Choroid plexus epithelial cell (primary cell): ENCODE results near the gene PHKB.

Experiments used
- DNase-seq: peaks from one replicate; pipeline ENCODE4 v3.0.0-alpha.2; 2010; ENCODE audit warnings: low read depth
- H3K4me3 ChIP-seq: 2 replicates; pipeline ENCODE4 v1.5.1; 2011; ENCODE audit warnings: low read depth, mild to moderate bottlenecking, control low read depth, low read length, moderate library complexity
- TF ChIP-seq, protein P1 (sequence below): conservative IDR thresholded peaks from 2 replicates; pipeline ENCODE4 v1.5.1; 2011; ENCODE audit warnings: low read depth, mild to moderate bottlenecking, control low read depth, inconsistent platforms, low read length, moderate library complexity

Gene PHKB

DNA sequence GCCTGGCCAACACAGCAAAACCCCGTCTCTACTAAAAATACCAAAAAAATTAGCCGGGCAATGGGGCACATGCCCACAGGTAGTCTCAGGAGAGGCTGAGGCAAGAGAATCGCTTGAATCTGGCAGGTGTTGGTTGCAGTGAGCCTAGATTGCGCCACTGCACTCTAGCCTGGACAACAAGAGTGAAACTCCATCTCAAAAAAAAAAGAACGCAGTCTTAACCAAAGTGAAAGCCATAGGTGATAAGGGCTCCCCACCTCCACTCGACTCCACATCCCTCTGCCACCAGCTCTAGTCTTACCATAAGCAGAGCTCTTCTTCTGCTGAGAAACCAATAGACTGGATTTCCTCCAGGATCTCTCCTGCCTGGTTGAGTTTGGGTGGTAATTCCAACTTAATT lies 266.0 kb downstream of the PHKB start:
- no peak for DNase-seq
- no peak overlapping the region for H3K4me3 ChIP-seq
- TF ChIP-seq, protein P1, sequence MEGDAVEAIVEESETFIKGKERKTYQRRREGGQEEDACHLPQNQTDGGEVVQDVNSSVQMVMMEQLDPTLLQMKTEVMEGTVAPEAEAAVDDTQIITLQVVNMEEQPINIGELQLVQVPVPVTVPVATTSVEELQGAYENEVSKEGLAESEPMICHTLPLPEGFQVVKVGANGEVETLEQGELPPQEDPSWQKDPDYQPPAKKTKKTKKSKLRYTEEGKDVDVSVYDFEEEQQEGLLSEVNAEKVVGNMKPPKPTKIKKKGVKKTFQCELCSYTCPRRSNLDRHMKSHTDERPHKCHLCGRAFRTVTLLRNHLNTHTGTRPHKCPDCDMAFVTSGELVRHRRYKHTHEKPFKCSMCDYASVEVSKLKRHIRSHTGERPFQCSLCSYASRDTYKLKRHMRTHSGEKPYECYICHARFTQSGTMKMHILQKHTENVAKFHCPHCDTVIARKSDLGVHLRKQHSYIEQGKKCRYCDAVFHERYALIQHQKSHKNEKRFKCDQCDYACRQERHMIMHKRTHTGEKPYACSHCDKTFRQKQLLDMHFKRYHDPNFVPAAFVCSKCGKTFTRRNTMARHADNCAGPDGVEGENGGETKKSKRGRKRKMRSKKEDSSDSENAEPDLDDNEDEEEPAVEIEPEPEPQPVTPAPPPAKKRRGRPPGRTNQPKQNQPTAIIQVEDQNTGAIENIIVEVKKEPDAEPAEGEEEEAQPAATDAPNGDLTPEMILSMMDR, result no peak

DNA sequence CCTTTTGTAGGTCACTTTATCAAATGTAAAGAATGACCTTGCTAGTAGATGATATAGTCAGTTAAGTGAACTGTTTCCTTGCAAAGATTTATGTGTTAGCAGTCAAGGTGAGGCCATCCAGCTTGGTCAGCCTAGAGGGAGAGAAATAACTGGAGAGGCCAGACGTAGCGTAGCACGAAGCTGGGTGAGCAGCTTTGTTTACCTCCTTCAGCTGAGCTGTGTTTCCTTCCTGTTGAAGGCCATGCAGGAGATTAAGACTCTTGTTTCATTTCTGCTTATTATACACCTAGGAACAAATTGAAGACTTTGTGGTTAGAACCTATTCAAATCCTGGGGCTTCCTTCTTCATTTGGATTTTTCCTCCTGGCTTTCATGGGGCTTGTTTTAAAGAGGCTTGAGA lies 267.1 kb downstream of the PHKB start:
- TF ChIP-seq, protein P1, result no peak
- DNase-seq, result no peak
- H3K4me3 ChIP-seq, result no peak overlapping the region

DNA sequence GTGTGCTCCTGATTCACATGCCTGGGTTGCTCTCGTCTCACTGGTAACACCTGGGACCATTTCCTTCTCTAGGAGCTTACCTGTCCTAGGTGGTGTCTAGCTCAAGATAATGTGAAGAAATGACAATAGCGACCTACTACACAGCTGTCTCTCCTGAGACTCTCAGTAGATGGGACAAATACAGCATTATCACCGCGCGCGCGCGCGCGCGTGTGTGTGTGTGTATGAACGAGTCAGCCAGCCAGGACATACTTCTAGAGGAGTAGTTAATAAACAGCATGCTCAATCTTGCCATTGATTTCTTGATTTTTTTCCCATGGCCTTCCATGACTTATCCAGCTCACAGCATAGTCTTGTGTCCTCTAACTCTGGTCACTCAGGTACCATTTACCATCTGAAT lies 268.6 kb downstream of the PHKB start:
- no peak for DNase-seq
- H3K4me3 ChIP-seq, result no peak overlapping the region
- TF ChIP-seq, protein P1, result no peak

DNA sequence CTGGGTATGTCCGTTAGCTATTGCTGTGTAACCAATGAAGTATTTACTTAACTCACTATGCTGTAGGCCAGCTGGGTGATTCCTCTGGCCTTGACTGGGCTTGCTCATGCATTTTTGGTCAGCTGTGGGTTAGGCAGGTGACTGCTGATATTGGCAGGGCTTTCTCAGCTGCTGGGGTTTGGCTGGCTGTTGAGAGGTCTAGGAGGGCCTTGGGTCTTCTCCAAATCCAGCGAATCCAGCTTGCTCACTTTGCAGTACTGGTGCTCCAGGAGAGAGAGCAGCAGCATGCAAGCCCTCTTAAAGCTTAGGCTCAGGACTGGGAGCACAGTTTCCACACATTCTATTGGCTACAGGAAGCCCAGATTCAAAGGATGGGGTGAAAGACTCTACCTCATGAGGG lies 270.1 kb downstream of the PHKB start:
- DNase-seq, result peak; percentile 97
- H3K4me3 ChIP-seq, result no peak overlapping the region
- TF ChIP-seq, protein P1, result no peak

DNA sequence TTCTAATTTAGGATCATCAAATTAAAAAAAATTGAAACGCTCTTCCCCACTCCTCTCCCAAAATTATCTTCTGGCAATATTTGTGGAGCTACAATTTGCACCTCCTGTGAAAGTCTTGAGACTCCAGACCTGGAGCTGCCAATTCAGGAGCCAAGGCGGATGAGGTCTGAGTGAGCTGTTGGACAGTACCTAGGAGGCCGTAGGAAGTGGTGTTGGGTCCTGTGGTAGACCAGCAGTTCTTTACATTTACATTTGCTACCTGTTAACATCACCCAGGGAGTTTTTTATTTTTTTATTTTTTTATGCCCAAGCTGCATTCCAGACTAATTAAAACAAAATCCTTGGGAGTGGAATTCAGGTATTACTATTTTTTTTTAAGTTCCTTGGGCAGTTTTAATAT lies 271.0 kb downstream of the PHKB start:
- no peak overlapping the region for H3K4me3 ChIP-seq
- TF ChIP-seq, protein P1, result no peak
- DNase-seq, result no peak

DNA sequence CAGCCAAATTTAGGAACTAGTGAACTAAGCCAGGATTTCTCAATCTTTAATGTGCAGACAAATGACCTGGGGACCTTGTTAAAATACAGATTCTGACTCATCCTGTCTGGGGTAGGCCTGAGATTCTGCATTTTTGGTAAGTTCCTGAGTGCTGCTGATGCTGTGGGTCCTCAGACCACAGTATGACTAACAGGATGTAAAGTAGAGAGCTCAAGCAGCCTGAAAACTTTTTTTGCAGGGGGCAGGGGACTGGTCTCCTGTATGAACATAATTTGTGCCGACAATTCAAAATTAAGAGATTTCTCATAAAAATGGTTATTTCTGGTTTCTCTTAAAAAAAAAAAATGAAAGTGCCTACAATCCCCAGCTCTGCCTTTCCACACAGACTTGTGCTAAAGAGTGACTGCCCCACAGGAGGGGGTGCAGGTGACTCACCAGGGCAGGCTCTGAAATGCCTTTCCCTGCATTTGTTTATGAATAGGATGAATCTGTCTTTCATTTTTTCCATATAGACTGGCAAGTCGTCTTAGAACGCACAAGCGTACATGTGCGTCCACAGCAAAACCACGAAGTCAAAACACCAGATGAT lies 271.5 kb downstream of the PHKB start:
- DNase-seq, result peak; percentile 96
- H3K4me3 ChIP-seq, result no peak overlapping the region
- TF ChIP-seq, protein P1, result no peak

DNA sequence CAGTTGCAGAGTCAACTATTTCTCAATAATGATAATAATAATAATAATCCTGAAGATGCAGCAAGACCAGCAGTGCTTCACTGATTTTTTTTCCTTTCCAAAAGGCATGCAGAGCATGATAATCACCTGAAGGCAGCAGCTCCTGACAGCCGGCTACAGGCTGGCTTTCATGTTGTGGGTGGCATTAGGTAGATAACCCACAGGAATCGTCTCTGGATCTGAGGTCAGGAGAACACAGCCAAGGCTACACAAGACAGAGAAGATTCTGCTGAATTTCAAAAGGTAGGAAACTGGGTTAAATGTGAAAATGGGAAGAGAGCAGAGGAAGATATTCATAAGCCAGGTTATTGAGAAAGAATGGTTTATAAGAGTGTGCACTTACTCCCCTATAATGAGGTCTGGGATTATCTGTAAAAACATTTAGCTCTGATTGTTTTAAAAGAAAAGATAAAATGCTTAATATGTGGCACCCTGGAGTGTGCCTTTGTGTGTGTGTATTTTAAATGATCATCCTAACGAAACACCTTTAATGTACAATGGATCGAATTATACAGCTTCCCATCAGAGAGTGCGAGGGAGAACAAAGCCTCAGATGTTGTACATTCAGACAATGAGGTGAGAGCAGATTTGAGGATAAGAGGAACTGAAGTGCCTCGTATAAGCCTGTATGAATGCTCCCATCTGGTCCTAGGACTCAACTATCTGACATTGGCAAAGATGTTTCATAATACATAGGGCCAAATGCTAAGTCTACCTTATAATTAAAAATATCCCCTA lies 273.1 kb downstream of the PHKB start:
- no peak overlapping the region for H3K4me3 ChIP-seq
- TF ChIP-seq, protein P1, result no peak
- DNase-seq, result no peak
